DMS79 (cell line): ENCODE measurements around the gene CRHR1.

Source experiments
- DNase-seq: peaks from one replicate; lab custom pipeline; 2025; lab: John Stamatoyannopoulos, UW

CRHR1 gene

GRCh38 chr17:45824475-45824874 is 40.4 kb downstream of the CRHR1 start:
- no peak for DNase-seq

GRCh38 chr17:45824901-45825492 is 40.9 kb downstream of the CRHR1 start:
- no peak for DNase-seq

- DNase-seq: no peak
Observed at GRCh38 chr17:45825792-45826191, 41.7 kb downstream of the CRHR1 start.

- no peak for DNase-seq
Observed at GRCh38 chr17:45826919-45827588, 42.9 kb downstream of the CRHR1 start.

GRCh38 chr17:45828171-45828570 is 44.1 kb downstream of the CRHR1 start:
- DNase-seq: no peak

- no peak for DNase-seq
Observed at GRCh38 chr17:45828582-45829133, 44.5 kb downstream of the CRHR1 start.

GRCh38 chr17:45833920-45834319 is 49.8 kb downstream of the CRHR1 start:
- no peak for DNase-seq

- no peak for DNase-seq
Observed at GRCh38 chr17:45834471-45835396, 50.6 kb downstream of the CRHR1 start.

- DNase-seq: no peak
Observed at GRCh38 chr17:45835481-45835880, 51.4 kb downstream of the CRHR1 start.

GRCh38 chr17:45836047-45837044 is 52.2 kb downstream of the CRHR1 start:
- DNase-seq: no peak

GRCh38 chr17:45837187-45837586 is 53.1 kb downstream of the CRHR1 start:
- no peak for DNase-seq

- no peak for DNase-seq
Observed at GRCh38 chr17:45837603-45838002, 53.5 kb downstream of the CRHR1 start.

- no peak for DNase-seq
Observed at GRCh38 chr17:45838751-45839295, 54.7 kb downstream of the CRHR1 start.

- no peak for DNase-seq
Observed at GRCh38 chr17:45839442-45839841, 55.3 kb downstream of the CRHR1 start.

- no peak for DNase-seq
Observed at GRCh38 chr17:45841186-45841585, 57.1 kb downstream of the CRHR1 start.

- no peak for DNase-seq
Observed at GRCh38 chr17:45841883-45842525, 57.9 kb downstream of the CRHR1 start.

- DNase-seq: no peak
Observed at GRCh38 chr17:45843722-45844121, 59.6 kb downstream of the CRHR1 start.

- no peak for DNase-seq
Observed at GRCh38 chr17:45844695-45845375, 60.7 kb downstream of the CRHR1 start, which contains the start of gene SPPL2C. TSS of gene SPPL2C (plus strand) at chr17:45844881. CDS start at chr17:45844907, 26 bp downstream.

GRCh38 chr17:45845376-45846185 is 61.5 kb downstream of the CRHR1 start:
- DNase-seq: no peak
